Endodermal cell (in vitro differentiated cells): ENCODE data around the gene IFNGR2. TPM values are rescaled to one million over a fixed set of nuclear protein-coding genes. Genes with fewer than 3 reads are reported as not detected.

ENCODE experiments used
- DNase-seq: peaks from one replicate; pipeline ENCODE4 v3.0.0-alpha.2; 2017
- H3K27ac ChIP-seq: 2 replicates; pipeline ENCODE4 v1.5.1; 2013; ENCODE audit warnings: mild to moderate bottlenecking, low read depth, low read length, moderate library complexity
- H3K27me3 ChIP-seq: 2 replicates; pipeline ENCODE4 v1.6.1; 2013; ENCODE audit warnings: mild to moderate bottlenecking, low read length, moderate library complexity; ENCODE audit not compliant: insufficient read depth, control insufficient read depth, poor library complexity, severe bottlenecking
- H3K36me3 ChIP-seq: 2 replicates; pipeline ENCODE4 v1.7.0; 2013; ENCODE audit warnings: mild to moderate bottlenecking, low read length, moderate library complexity; ENCODE audit not compliant: control insufficient read depth, insufficient read depth
- H3K4me1 ChIP-seq: one replicate; pipeline ENCODE4 v1.7.0; 2013; ENCODE audit warnings: low read length; ENCODE audit not compliant: control insufficient read depth, insufficient read depth
- H3K4me3 ChIP-seq: 2 replicates; pipeline ENCODE4 v1.5.1; 2013; ENCODE audit warnings: mild to moderate bottlenecking, low read length, moderate library complexity
- H3K9ac ChIP-seq: 2 replicates; pipeline ENCODE4 v1.6.1; 2013; ENCODE audit warnings: mild to moderate bottlenecking, low read length, moderate library complexity; ENCODE audit not compliant: poor library complexity, severe bottlenecking; ENCODE audit errors: extremely low read depth
- H3K9me3 ChIP-seq: 2 replicates; pipeline ENCODE4 v1.6.1; 2013; ENCODE audit warnings: mild to moderate bottlenecking, low read length, moderate library complexity; ENCODE audit not compliant: control insufficient read depth
- H3K27ac Mint-ChIP-seq: 2 replicates; pipeline ENCODE4 v1.8.0; 2020; ENCODE audit warnings: mixed read lengths
- H3K27me3 Mint-ChIP-seq: 2 replicates; pipeline ENCODE4 v1.8.0; 2021; ENCODE audit warnings: mild to moderate bottlenecking, mixed read lengths; ENCODE audit not compliant: insufficient read depth
- H3K36me3 Mint-ChIP-seq: 2 replicates; pipeline ENCODE4 v1.8.0; 2020; ENCODE audit warnings: low read depth, mixed read lengths
- H3K4me1 Mint-ChIP-seq: 2 replicates; pipeline ENCODE4 v1.8.0; 2020; ENCODE audit warnings: mixed read lengths
- H3K4me3 Mint-ChIP-seq: 2 replicates; pipeline ENCODE4 v1.8.0; 2020; ENCODE audit warnings: mild to moderate bottlenecking, moderate library complexity, mixed read lengths
- H3K9me3 Mint-ChIP-seq: 2 replicates; pipeline ENCODE4 v1.8.0; 2020; ENCODE audit warnings: mild to moderate bottlenecking, mixed read lengths
- WGBS, 2 experiments: methylation state at CpG; one replicate each; pipeline versions ENCODE4 v1.1.5 to v1.1.7; 2013; ENCODE audit warnings: missing lambda C conversion rate in 2 of 2, mixed read lengths in 1 of 2; ENCODE audit not compliant: insufficient coverage in 1 of 2, insufficient read length in 1 of 2; 5-methylcytosine and 5-hydroxymethylcytosine counted together
- total RNA-seq, 2 donors: library from RNA; stranded (reverse); fragmentation: NEBNext Ultra II Directional in 1 of 2; extraction: Animal tissue kit (Norgen Biotek cat#: 25700) in 1 of 2; gene quantifications; 2 replicates in 1 of 2; 3 replicates in 1 of 2; pipeline ENCODE4 v1.2.1, GENCODE V29; 2021
- TF ChIP-seq, protein P1 (sequence below): fragments of 200-600 bp; sonication (generic); conservative IDR thresholded peaks from 2 replicates; pipeline ENCODE4 v1.5.0; 2021; ENCODE audit warnings: antibody characterized with exemption, mild to moderate bottlenecking

Gene IFNGR2
- total RNA-seq, 2 donors from 2014 or later = 41.9 to 55.1 TPM

DNA sequence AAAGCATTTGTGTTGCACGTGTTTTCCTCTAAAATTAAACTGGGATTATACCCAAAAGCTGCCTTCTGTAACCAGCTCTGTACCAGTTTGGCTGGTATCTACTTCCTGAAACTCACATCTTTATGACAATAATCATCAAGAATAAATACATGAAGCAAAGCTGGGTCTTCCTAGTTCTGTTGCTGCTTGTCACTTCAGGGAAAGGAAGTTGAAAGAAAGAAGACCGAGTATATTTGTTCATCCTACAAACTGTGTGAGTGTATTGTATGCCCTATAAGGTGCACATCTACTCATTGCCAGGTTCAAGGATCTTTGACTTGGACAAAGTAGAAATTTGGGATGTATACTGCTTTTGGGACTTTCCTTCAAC is 29.1 kb upstream of the IFNGR2 start:
- H3K4me1 ChIP-seq = no peaks in the 10 kb centered on the region
- H3K36me3 ChIP-seq = no peaks in the 10 kb centered on the region
- no peak overlapping the region for H3K9ac ChIP-seq
- no peaks in the 10 kb centered on the region for H3K27me3 ChIP-seq
- WGBS, 2 experiments = 87 to 93% methylated on average over 2 of the region's 2 CpGs
- TF ChIP-seq, protein P1, sequence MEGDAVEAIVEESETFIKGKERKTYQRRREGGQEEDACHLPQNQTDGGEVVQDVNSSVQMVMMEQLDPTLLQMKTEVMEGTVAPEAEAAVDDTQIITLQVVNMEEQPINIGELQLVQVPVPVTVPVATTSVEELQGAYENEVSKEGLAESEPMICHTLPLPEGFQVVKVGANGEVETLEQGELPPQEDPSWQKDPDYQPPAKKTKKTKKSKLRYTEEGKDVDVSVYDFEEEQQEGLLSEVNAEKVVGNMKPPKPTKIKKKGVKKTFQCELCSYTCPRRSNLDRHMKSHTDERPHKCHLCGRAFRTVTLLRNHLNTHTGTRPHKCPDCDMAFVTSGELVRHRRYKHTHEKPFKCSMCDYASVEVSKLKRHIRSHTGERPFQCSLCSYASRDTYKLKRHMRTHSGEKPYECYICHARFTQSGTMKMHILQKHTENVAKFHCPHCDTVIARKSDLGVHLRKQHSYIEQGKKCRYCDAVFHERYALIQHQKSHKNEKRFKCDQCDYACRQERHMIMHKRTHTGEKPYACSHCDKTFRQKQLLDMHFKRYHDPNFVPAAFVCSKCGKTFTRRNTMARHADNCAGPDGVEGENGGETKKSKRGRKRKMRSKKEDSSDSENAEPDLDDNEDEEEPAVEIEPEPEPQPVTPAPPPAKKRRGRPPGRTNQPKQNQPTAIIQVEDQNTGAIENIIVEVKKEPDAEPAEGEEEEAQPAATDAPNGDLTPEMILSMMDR = no peak
- Mint-ChIP-seq H3K4me1 (no peaks in the 10 kb centered on the region), H3K27ac (no peak overlapping the region), H3K27me3 (no peaks in the 10 kb centered on the region), H3K36me3 (no peaks in the 10 kb centered on the region), H3K9me3 (peaks cover 7% of the 10 kb centered on the region), H3K4me3 (no peak overlapping the region)
- no peak for DNase-seq
- no peak overlapping the region for H3K4me3 ChIP-seq
- H3K27ac ChIP-seq = no peak overlapping the region
- H3K9me3 ChIP-seq = no peaks in the 10 kb centered on the region

GRCh38 chr21:33374450-33375096 is 28.6 kb upstream of the IFNGR2 start:
- Mint-ChIP-seq H3K27ac (no peak overlapping the region), H3K27me3 (no peaks in the 10 kb centered on the region), H3K4me3 (no peak overlapping the region), H3K4me1 (no peaks in the 10 kb centered on the region), H3K9me3 (peaks cover 2% of the 10 kb centered on the region), H3K36me3 (no peaks in the 10 kb centered on the region)
- no peaks in the 10 kb centered on the region for H3K27me3 ChIP-seq
- 49 to 66% methylated on average over 2 to 4 of the region's 4 CpGs for WGBS, 2 experiments
- H3K4me1 ChIP-seq = no peaks in the 10 kb centered on the region
- DNase-seq = peak; percentile 75
- H3K27ac ChIP-seq = no peak overlapping the region
- H3K36me3 ChIP-seq = no peaks in the 10 kb centered on the region
- no peak overlapping the region for H3K4me3 ChIP-seq
- no peaks in the 10 kb centered on the region for H3K9me3 ChIP-seq
- no peak overlapping the region for H3K9ac ChIP-seq
- TF ChIP-seq, protein P1 = peak; percentile 83

DNA sequence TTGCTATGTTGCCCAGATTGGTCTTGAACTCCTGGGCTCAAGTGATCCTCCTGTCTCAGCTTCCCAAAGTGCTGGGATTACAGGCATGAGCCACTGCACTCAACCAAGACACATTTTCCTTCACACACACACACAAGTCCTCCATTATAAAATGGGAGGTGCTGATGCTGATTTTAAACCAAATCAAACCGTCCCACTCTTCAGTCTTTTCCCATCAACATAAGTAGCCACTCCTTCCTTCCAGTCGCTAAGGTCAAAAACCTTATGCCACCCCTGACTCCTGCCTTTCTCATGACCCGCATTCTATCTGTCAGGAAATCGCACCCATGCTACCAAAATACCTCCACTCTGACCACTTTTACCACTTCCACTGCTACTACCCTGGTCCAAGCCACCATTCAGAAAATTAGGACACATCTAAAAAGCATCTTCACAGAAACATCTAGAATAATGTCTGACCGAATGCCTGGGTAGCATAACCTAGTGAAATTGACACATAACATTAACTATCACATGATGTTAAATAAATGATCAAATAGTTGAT is 28.0 kb upstream of the IFNGR2 start:
- Histone ChIP-seq H3K4me3 (no peak overlapping the region), H3K9me3 (no peaks in the 10 kb centered on the region), H3K27me3 (no peaks in the 10 kb centered on the region), H3K36me3 (no peaks in the 10 kb centered on the region), H3K9ac (peak overlapping the region; percentile 1), H3K4me1 (no peaks in the 10 kb centered on the region), H3K27ac (no peak overlapping the region)
- WGBS, 2 experiments = 82 to 85% methylated on average over 4 to 5 of the region's 5 CpGs
- DNase-seq = no peak
- Mint-ChIP-seq H3K4me3 (no peak overlapping the region), H3K27me3 (no peaks in the 10 kb centered on the region), H3K9me3 (no peaks in the 10 kb centered on the region), H3K4me1 (no peaks in the 10 kb centered on the region), H3K36me3 (no peaks in the 10 kb centered on the region), H3K27ac (no peak overlapping the region)
- TF ChIP-seq, protein P1 = no peak
